ENCODE results near the gene TSEN15. TPM values are rescaled to one million over a fixed set of nuclear protein-coding genes. Genes with fewer than 3 reads are reported as not detected.

The TSEN15 gene
- total and polyA plus RNA-seq, 2 of the 13 experiments (the other 11 are each of a cell fraction or from before 2014, with no cell fraction given), result 25.6 to 35.8 TPM

GRCh38 chr1:184051485-184052193, at the start of gene TSEN15 (continued):
- TF ChIP-seq, protein P1, sequence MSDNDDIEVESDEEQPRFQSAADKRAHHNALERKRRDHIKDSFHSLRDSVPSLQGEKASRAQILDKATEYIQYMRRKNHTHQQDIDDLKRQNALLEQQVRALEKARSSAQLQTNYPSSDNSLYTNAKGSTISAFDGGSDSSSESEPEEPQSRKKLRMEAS (IDR thresholded peaks at IDR 0.05), result peak; percentile 92
- no peak for TF ChIP-seq MLLT10 (CRISPR knock-in tag; IDR thresholded peaks at IDR 0.05)
- TF ChIP-seq ZFP36L2 (CRISPR knock-in tag; IDR thresholded peaks at IDR 0.05), result no peak
- TF ChIP-seq, protein P2, sequence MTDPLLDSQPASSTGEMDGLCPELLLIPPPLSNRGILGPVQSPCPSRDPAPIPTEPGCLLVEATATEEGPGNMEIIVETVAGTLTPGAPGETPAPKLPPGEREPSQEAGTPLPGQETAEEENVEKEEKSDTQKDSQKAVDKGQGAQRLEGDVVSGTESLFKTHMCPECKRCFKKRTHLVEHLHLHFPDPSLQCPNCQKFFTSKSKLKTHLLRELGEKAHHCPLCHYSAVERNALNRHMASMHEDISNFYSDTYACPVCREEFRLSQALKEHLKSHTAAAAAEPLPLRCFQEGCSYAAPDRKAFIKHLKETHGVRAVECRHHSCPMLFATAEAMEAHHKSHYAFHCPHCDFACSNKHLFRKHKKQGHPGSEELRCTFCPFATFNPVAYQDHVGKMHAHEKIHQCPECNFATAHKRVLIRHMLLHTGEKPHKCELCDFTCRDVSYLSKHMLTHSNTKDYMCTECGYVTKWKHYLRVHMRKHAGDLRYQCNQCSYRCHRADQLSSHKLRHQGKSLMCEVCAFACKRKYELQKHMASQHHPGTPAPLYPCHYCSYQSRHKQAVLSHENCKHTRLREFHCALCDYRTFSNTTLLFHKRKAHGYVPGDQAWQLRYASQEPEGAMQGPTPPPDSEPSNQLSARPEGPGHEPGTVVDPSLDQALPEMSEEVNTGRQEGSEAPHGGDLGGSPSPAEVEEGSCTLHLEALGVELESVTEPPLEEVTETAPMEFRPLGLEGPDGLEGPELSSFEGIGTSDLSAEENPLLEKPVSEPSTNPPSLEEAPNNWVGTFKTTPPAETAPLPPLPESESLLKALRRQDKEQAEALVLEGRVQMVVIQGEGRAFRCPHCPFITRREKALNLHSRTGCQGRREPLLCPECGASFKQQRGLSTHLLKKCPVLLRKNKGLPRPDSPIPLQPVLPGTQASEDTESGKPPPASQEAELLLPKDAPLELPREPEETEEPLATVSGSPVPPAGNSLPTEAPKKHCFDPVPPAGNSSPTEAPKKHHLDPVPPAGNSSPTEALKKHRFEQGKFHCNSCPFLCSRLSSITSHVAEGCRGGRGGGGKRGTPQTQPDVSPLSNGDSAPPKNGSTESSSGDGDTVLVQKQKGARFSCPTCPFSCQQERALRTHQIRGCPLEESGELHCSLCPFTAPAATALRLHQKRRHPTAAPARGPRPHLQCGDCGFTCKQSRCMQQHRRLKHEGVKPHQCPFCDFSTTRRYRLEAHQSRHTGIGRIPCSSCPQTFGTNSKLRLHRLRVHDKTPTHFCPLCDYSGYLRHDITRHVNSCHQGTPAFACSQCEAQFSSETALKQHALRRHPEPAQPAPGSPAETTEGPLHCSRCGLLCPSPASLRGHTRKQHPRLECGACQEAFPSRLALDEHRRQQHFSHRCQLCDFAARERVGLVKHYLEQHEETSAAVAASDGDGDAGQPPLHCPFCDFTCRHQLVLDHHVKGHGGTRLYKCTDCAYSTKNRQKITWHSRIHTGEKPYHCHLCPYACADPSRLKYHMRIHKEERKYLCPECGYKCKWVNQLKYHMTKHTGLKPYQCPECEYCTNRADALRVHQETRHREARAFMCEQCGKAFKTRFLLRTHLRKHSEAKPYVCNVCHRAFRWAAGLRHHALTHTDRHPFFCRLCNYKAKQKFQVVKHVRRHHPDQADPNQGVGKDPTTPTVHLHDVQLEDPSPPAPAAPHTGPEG (CRISPR knock-in tag; IDR thresholded peaks at IDR 0.05), result peak; percentile 71
- no peak for TF ChIP-seq U2AF2 (IDR thresholded peaks at IDR 0.05; ENCODE audit: low read depth, low read length)
- TF ChIP-seq TFDP1 (CRISPR knock-in tag; IDR thresholded peaks at IDR 0.05; ENCODE audit: borderline replicate concordance), result peak; percentile 89
- peak; percentile 41 for TF ChIP-seq SRSF1 (optimal IDR thresholded peaks at IDR 0.05; ENCODE audit: low read depth, low read length)
- peak; percentile 88 for TF ChIP-seq CEBPB (IDR thresholded peaks at IDR 0.05; ENCODE audit: borderline replicate concordance, low read depth, low read length)
- peak; percentile 46; the same call in 1 of the 2 replicates for TF ChIP-seq ZC3H13 (CRISPR knock-in tag; IDR thresholded peaks at IDR 0.05)
- TF ChIP-seq, protein P3, sequence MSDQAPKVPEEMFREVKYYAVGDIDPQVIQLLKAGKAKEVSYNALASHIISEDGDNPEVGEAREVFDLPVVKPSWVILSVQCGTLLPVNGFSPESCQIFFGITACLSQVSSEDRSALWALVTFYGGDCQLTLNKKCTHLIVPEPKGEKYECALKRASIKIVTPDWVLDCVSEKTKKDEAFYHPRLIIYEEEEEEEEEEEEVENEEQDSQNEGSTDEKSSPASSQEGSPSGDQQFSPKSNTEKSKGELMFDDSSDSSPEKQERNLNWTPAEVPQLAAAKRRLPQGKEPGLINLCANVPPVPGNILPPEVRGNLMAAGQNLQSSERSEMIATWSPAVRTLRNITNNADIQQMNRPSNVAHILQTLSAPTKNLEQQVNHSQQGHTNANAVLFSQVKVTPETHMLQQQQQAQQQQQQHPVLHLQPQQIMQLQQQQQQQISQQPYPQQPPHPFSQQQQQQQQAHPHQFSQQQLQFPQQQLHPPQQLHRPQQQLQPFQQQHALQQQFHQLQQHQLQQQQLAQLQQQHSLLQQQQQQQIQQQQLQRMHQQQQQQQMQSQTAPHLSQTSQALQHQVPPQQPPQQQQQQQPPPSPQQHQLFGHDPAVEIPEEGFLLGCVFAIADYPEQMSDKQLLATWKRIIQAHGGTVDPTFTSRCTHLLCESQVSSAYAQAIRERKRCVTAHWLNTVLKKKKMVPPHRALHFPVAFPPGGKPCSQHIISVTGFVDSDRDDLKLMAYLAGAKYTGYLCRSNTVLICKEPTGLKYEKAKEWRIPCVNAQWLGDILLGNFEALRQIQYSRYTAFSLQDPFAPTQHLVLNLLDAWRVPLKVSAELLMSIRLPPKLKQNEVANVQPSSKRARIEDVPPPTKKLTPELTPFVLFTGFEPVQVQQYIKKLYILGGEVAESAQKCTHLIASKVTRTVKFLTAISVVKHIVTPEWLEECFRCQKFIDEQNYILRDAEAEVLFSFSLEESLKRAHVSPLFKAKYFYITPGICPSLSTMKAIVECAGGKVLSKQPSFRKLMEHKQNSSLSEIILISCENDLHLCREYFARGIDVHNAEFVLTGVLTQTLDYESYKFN (CRISPR knock-in tag; conservative IDR thresholded peaks at IDR 0.05), result peak; percentile 58; the same call in 1 of the 2 replicates
- peak; percentile 82; the same call in 1 of the 2 replicates for TF ChIP-seq ZSCAN25 (CRISPR knock-in tag; IDR thresholded peaks at IDR 0.05)
- no peak for TF ChIP-seq ZNF446 (CRISPR knock-in tag; IDR thresholded peaks at IDR 0.05)
- peak; percentile 87 for TF ChIP-seq KAT8 (CRISPR knock-in tag; IDR thresholded peaks at IDR 0.05)
- TF ChIP-seq NBN (conservative IDR thresholded peaks at IDR 0.05), result no peak
- TF ChIP-seq, protein P4, sequence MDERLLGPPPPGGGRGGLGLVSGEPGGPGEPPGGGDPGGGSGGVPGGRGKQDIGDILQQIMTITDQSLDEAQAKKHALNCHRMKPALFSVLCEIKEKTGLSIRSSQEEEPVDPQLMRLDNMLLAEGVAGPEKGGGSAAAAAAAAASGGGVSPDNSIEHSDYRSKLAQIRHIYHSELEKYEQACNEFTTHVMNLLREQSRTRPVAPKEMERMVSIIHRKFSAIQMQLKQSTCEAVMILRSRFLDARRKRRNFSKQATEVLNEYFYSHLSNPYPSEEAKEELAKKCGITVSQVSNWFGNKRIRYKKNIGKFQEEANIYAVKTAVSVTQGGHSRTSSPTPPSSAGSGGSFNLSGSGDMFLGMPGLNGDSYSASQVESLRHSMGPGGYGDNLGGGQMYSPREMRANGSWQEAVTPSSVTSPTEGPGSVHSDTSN (CRISPR knock-in tag; IDR thresholded peaks at IDR 0.05), result no peak
- TF ChIP-seq ZFP62 (CRISPR knock-in tag; IDR thresholded peaks at IDR 0.05), result no peak
- no peak for TF ChIP-seq LCORL (IDR thresholded peaks at IDR 0.05)
- TF ChIP-seq LCORL (CRISPR knock-in tag; IDR thresholded peaks at IDR 0.05), result 0 out of 2 replicates have a peak, but pooled peaks have one; percentile 22
- 0 out of 2 replicates have a peak, but pooled peaks have one; percentile 68 for TF ChIP-seq ZNF567 (CRISPR knock-in tag; IDR thresholded peaks at IDR 0.05; ENCODE audit: borderline replicate concordance)

Measured in HepG2 (cell line).